ENCODE results near the gene MLLT3. TPM values are rescaled to one million over a fixed set of nuclear protein-coding genes. Genes with fewer than 3 reads are reported as not detected.

MLLT3 gene
- total RNA-seq, 1 experiment from 2014 or later = 24.4 TPM

DNA sequence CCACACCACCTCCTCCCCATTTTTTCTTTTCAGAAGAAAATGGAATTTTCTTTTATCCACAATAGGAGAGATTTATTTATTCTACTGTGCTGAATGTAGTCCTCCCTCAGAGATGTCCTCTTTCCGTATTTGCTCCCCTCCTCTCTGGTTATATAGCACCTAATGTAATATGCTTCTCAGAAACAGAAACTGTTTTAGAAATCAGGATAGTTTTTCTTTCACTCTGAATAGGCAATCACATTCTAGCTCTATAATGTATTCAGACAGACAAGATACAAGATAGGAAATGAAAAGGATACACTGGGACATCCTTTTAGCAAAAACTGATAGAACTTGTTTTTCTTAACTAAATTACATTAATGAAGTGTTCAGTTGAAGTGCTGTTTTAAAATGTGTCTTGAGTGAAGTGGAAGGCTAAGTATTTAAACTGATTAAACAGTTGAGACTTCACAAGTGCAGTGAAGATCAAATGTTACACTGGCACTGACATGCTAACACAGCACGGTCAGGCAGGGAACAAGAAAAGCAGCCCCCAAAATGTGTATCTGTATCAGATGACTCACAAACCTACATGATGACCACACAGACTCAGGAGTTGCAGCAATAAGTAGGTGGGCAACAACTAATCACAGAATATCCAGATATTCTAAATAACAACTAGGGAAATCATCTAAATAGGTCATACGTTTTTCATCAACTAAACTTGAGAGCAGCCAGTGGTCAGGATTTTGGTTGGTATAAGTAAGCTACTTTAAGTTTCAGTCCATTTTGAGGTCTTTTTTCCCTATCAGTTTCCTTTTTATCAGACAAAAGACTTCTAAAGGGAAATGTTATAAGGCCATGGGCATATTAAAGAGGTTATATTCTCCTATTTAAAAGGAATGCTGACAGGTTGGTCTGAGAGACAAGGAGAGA, 260.4 kb downstream of the MLLT3 start:
- Mint-ChIP-seq H3K9me3 (ENCODE audit: unreplicated experiment) (no peaks in the 10 kb centered on the region), H3K36me3 (ENCODE audit: insufficient read depth, unreplicated experiment) (peaks cover 1% of the 10 kb centered on the region), H3K27ac (ENCODE audit: unreplicated experiment) (no peak overlapping the region), H3K27me3 (ENCODE audit: insufficient read depth, unreplicated experiment) (no peaks in the 10 kb centered on the region), H3K4me3 (ENCODE audit: unreplicated experiment) (no peak overlapping the region), H3K4me1 (ENCODE audit: low read depth, unreplicated experiment) (peaks cover 10% of the 10 kb centered on the region)
- TF ChIP-seq, protein P1, sequence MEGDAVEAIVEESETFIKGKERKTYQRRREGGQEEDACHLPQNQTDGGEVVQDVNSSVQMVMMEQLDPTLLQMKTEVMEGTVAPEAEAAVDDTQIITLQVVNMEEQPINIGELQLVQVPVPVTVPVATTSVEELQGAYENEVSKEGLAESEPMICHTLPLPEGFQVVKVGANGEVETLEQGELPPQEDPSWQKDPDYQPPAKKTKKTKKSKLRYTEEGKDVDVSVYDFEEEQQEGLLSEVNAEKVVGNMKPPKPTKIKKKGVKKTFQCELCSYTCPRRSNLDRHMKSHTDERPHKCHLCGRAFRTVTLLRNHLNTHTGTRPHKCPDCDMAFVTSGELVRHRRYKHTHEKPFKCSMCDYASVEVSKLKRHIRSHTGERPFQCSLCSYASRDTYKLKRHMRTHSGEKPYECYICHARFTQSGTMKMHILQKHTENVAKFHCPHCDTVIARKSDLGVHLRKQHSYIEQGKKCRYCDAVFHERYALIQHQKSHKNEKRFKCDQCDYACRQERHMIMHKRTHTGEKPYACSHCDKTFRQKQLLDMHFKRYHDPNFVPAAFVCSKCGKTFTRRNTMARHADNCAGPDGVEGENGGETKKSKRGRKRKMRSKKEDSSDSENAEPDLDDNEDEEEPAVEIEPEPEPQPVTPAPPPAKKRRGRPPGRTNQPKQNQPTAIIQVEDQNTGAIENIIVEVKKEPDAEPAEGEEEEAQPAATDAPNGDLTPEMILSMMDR (IDR thresholded peaks at IDR 0.05; ENCODE audit: insufficient read depth in 1 of 2, low read depth in 1 of 2, low read length in 1 of 2, severe bottlenecking in 1 of 2, unreplicated experiment in 1 of 2) = no peak
- Histone ChIP-seq H3K36me3 (ENCODE audit: control insufficient read depth, insufficient read depth, low read length) (no peaks in the 10 kb centered on the region), H3K9me3 (no peaks in the 10 kb centered on the region), H3K4me1 (peaks cover 18% of the 10 kb centered on the region), H3K4me3 (ENCODE audit: low read depth, low read length) (no peak overlapping the region), H3K27me3 (replicated peaks; ENCODE audit: control insufficient read depth, insufficient read depth, low read length) (no peaks in the 10 kb centered on the region)
- no peak for DNase-seq
- ChIA-PET POLR2A (no interaction called here), CTCF (no interaction called here)
- no TSS peak for BruUV-seq (replicated peaks)
- intact Hi-C loops (cut with micrococcal nuclease; ENCODE audit: unreplicated experiment) = no loop called here

DNA sequence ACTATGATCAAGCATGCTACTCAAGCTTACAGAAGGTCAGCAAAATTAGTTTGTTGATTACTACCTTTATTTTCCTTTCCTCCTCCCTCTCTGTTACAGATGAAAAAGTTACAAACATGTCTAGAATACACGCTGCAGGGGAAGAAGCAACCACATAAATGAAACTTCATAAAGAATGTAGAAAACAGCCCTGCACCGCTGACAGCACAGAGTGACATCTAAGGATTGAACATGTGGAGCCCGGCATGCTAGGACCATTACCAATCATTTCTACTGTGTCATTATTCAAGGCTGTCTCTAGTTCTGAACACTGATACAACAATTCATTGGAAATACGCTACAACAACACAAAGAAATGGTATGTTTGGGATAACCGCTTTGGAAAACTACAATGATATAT, 261.1 kb downstream of the MLLT3 start:
- no peaks in the 10 kb centered on the region for H3K9me3 ChIP-seq
- Mint-ChIP-seq H3K4me1 (ENCODE audit: low read depth, unreplicated experiment) (peaks cover 11% of the 10 kb centered on the region), H3K4me3 (ENCODE audit: unreplicated experiment) (no peak overlapping the region), H3K36me3 (ENCODE audit: insufficient read depth, unreplicated experiment) (peaks cover 8% of the 10 kb centered on the region), H3K9me3 (ENCODE audit: unreplicated experiment) (no peaks in the 10 kb centered on the region), H3K27ac (ENCODE audit: unreplicated experiment) (no peak overlapping the region), H3K27me3 (ENCODE audit: insufficient read depth, unreplicated experiment) (no peaks in the 10 kb centered on the region)
- ChIA-PET CTCF (no interaction called here), POLR2A (no interaction called here)
- TF ChIP-seq, protein P1 (IDR thresholded peaks at IDR 0.05; ENCODE audit: insufficient read depth in 1 of 2, low read depth in 1 of 2, low read length in 1 of 2, severe bottlenecking in 1 of 2, unreplicated experiment in 1 of 2) = no peak
- H3K4me1 ChIP-seq = peaks cover 18% of the 10 kb centered on the region
- H3K4me3 ChIP-seq (ENCODE audit: low read depth, low read length) = no peak overlapping the region
- no peaks in the 10 kb centered on the region for H3K36me3 ChIP-seq (ENCODE audit: control insufficient read depth, insufficient read depth, low read length)
- no peak for DNase-seq
- no TSS peak for BruUV-seq (replicated peaks)
- intact Hi-C loops (cut with micrococcal nuclease; ENCODE audit: unreplicated experiment) = no loop called here
- H3K27me3 ChIP-seq (replicated peaks; ENCODE audit: control insufficient read depth, insufficient read depth, low read length) = no peaks in the 10 kb centered on the region

DNA sequence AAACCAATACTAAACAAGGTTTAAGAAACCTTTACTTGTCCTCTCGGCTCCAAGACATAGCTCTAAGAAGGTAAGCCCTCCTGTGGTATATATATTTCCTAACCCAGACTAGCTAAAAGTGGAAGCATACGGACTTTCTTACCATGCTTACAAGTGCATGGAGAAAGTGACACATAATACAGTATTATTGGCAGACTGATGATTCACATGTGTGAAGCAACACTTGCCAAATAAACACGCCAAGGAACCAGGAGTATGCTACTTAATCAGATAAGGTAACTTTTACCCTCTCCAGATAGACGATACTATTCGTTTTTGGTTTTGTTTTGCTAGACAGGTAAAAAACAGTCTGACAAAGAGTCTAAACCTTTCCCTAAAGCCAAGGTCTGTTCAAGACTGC, 264.1 kb downstream of the MLLT3 start:
- intact Hi-C loops (cut with micrococcal nuclease; ENCODE audit: unreplicated experiment) = loop anchor here (5.0 to 10.0 kb wide), 2 partner anchors 211 to 427 kb away; no protein-coding TSS in a partner anchor
- Mint-ChIP-seq H3K4me1 (ENCODE audit: low read depth, unreplicated experiment) (peaks cover 11% of the 10 kb centered on the region), H3K4me3 (ENCODE audit: unreplicated experiment) (no peak overlapping the region)

More for the DNA sequence above, 264.1 kb downstream of the MLLT3 start:
- Mint-ChIP-seq H3K27ac (ENCODE audit: unreplicated experiment) (no peak overlapping the region), H3K36me3 (ENCODE audit: insufficient read depth, unreplicated experiment) (peaks cover 8% of the 10 kb centered on the region), H3K9me3 (ENCODE audit: unreplicated experiment) (no peaks in the 10 kb centered on the region), H3K27me3 (ENCODE audit: insufficient read depth, unreplicated experiment) (no peaks in the 10 kb centered on the region)
- TF ChIP-seq, protein P1 (IDR thresholded peaks at IDR 0.05; ENCODE audit: insufficient read depth in 1 of 2, low read depth in 1 of 2, low read length in 1 of 2, severe bottlenecking in 1 of 2, unreplicated experiment in 1 of 2) = no peak
- Histone ChIP-seq H3K4me1 (peaks cover 20% of the 10 kb centered on the region), H3K4me3 (ENCODE audit: low read depth, low read length) (no peak overlapping the region), H3K27me3 (replicated peaks; ENCODE audit: control insufficient read depth, insufficient read depth, low read length) (no peaks in the 10 kb centered on the region), H3K9me3 (no peaks in the 10 kb centered on the region), H3K36me3 (ENCODE audit: control insufficient read depth, insufficient read depth, low read length) (no peaks in the 10 kb centered on the region)
- POLR2A ChIA-PET = no interaction called here
- CTCF ChIA-PET = no interaction called here
- no peak for DNase-seq
- BruUV-seq (replicated peaks) = no TSS peak

Data from Caco-2 (cell line).